Smooth muscle cell (in vitro differentiated cells): ENCODE measurements around the gene MTHFD2L. TPM values are rescaled to one million over a fixed set of nuclear protein-coding genes. Genes with fewer than 3 reads are reported as not detected.

ENCODE experiments used
- DNase-seq: peaks from one replicate; lab custom pipeline; 2025; ENCODE audit not compliant: unreplicated experiment; lab: John Stamatoyannopoulos, UW
- H2AFZ ChIP-seq: fragments of 200-600 bp; sonication (generic); 2 replicates; pipeline ENCODE4 v1.6.0; 2016; ENCODE audit warnings: antibody characterized with exemption, low read depth, mild to moderate bottlenecking
- H3F3A ChIP-seq: fragments of 200-600 bp; sonication (generic); 2 replicates; pipeline ENCODE4 v1.6.0; 2017; ENCODE audit warnings: antibody characterized with exemption, low read depth
- H3K27ac ChIP-seq: fragments of 200-600 bp; sonication (generic); 2 replicates; pipeline ENCODE4 v1.5.1; 2016; ENCODE audit warnings: low read depth, mild to moderate bottlenecking
- H3K27me3 ChIP-seq: fragments of 200-600 bp; sonication (generic); 2 replicates; pipeline ENCODE4 v1.6.1; 2016; ENCODE audit warnings: low read depth, mild to moderate bottlenecking
- H3K36me3 ChIP-seq: fragments of 200-600 bp; sonication (generic); 2 replicates; pipeline ENCODE4 v1.5.1; 2016; ENCODE audit warnings: low read depth
- H3K4me1 ChIP-seq: fragments of 200-600 bp; sonication (generic); 2 replicates; pipeline ENCODE4 v1.5.1; 2016; ENCODE audit warnings: low read depth
- H3K4me2 ChIP-seq: fragments of 200-600 bp; sonication (generic); 2 replicates; pipeline ENCODE4 v1.6.0; 2016; ENCODE audit warnings: mild to moderate bottlenecking
- H3K4me3 ChIP-seq: fragments of 200-600 bp; sonication (generic); 2 replicates; pipeline ENCODE4 v1.5.1; 2016; ENCODE audit warnings: mild to moderate bottlenecking
- H3K79me2 ChIP-seq: fragments of 200-600 bp; sonication (generic); 2 replicates; pipeline ENCODE4 v1.6.0; 2016; ENCODE audit warnings: low read depth, mild to moderate bottlenecking
- H3K9ac ChIP-seq: fragments of 200-600 bp; sonication (generic); 2 replicates; pipeline ENCODE4 v1.6.0; 2016; ENCODE audit warnings: low read depth
- H3K9me3 ChIP-seq: fragments of 200-600 bp; sonication (generic); replicated peaks from 2 replicates; pipeline ENCODE4 v1.5.1; 2016; ENCODE audit warnings: low read depth
- H4K20me1 ChIP-seq: fragments of 200-600 bp; sonication (generic); 2 replicates; pipeline ENCODE4 v1.6.0; 2016; ENCODE audit warnings: low read depth
- WGBS: methylation state at CpG from one replicate; pipeline ENCODE4 v1.1.7; 2016; ENCODE audit warnings: low lambda C conversion rate; 5-methylcytosine and 5-hydroxymethylcytosine counted together
- polyA plus RNA-seq: library from polyadenylated mRNA; unstranded; fragments of >200 nt; fragmentation: Nextera tagmentation; extraction: Ambion mirVana; gene quantifications from 2 replicates; pipeline ENCODE4 v1.2.1, GENCODE V29; 2016
- total RNA-seq: library from RNA; depleted of rRNA; stranded (reverse); fragments of >200 nt; gene quantifications from 2 replicates; pipeline ENCODE4 v1.2.3, GENCODE V29; 2014
- TF ChIP-seq, protein P1 (sequence below): fragments of 200-600 bp; sonication (generic); IDR thresholded peaks from 2 replicates; pipeline ENCODE4 v1.5.1; 2017; ENCODE audit warnings: borderline replicate concordance, mild to moderate bottlenecking, antibody characterized with exemption; ENCODE audit not compliant: insufficient read depth, poor library complexity, severe bottlenecking

Gene MTHFD2L
- total and polyA plus RNA-seq, 2 experiments from 2014 or later, result 4.9 to 6.6 TPM

DNA sequence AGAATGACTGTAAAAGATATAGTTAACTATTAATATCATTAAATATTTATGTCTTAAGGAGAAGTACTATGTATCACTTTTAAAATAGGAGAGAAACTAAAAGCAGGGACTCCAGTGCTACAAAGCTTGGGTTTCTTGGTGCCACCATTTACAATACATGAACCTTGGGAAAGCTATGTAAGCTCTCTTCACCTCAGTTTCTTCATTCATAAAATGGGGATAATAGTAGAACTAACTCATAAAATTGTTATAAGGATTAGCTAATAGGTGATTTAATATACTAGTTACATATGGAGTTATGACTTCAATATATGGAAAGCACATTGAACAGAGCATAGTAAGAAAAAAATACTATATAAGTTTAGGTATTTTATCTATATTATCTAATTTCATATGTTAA lies 174.0 kb downstream of the MTHFD2L start:
- no peak overlapping the region for H2AFZ ChIP-seq
- H3K36me3 ChIP-seq, result no peaks in the 10 kb centered on the region
- H3K4me2 ChIP-seq, result no peak overlapping the region
- no peaks in the 10 kb centered on the region for H3K27me3 ChIP-seq
- H3K9ac ChIP-seq, result no peak overlapping the region
- H3K9me3 ChIP-seq, result no peaks in the 10 kb centered on the region
- H3K4me3 ChIP-seq, result no peak overlapping the region
- no peaks in the 10 kb centered on the region for H3K79me2 ChIP-seq
- H3K4me1 ChIP-seq, result no peaks in the 10 kb centered on the region
- TF ChIP-seq, protein P1, sequence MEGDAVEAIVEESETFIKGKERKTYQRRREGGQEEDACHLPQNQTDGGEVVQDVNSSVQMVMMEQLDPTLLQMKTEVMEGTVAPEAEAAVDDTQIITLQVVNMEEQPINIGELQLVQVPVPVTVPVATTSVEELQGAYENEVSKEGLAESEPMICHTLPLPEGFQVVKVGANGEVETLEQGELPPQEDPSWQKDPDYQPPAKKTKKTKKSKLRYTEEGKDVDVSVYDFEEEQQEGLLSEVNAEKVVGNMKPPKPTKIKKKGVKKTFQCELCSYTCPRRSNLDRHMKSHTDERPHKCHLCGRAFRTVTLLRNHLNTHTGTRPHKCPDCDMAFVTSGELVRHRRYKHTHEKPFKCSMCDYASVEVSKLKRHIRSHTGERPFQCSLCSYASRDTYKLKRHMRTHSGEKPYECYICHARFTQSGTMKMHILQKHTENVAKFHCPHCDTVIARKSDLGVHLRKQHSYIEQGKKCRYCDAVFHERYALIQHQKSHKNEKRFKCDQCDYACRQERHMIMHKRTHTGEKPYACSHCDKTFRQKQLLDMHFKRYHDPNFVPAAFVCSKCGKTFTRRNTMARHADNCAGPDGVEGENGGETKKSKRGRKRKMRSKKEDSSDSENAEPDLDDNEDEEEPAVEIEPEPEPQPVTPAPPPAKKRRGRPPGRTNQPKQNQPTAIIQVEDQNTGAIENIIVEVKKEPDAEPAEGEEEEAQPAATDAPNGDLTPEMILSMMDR, result no peak
- H3K27ac ChIP-seq, result no peak overlapping the region
- no peaks in the 10 kb centered on the region for H4K20me1 ChIP-seq
- no peaks in the 10 kb centered on the region for H3F3A ChIP-seq
- DNase-seq, result no peak

DNA sequence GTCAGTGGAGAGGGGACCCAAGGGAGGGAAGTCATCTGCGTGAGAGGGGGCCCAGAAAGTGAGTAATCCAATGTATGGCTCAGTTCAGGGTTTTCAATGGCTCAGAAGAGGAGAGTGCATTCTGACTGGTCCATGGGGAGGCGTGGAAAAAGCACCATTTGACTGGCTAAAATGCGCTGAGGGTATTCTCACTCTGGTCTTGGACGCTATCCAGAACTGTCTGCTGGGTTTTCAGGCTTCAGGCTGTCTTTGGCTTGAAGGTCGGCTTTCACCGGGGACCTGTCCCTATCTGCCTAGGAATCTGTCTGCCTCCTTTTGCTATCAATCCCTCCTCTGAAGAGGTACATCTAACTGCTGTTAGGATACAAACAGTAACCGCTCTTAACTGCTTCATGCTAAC lies 176.7 kb downstream of the MTHFD2L start:
- H3K27ac ChIP-seq, result no peak overlapping the region
- H3K36me3 ChIP-seq, result no peaks in the 10 kb centered on the region
- H4K20me1 ChIP-seq, result no peaks in the 10 kb centered on the region
- H3K9me3 ChIP-seq, result no peaks in the 10 kb centered on the region
- H3K4me1 ChIP-seq, result no peaks in the 10 kb centered on the region
- no peaks in the 10 kb centered on the region for H3F3A ChIP-seq
- no peak overlapping the region for H3K4me2 ChIP-seq
- no peak overlapping the region for H2AFZ ChIP-seq
- DNase-seq, result no peak
- 72% methylated on average over 7 of the region's 7 CpGs for WGBS
- H3K9ac ChIP-seq, result no peak overlapping the region
- no peaks in the 10 kb centered on the region for H3K27me3 ChIP-seq
- H3K79me2 ChIP-seq, result no peaks in the 10 kb centered on the region
- no peak overlapping the region for H3K4me3 ChIP-seq
- TF ChIP-seq, protein P1, result no peak

DNA sequence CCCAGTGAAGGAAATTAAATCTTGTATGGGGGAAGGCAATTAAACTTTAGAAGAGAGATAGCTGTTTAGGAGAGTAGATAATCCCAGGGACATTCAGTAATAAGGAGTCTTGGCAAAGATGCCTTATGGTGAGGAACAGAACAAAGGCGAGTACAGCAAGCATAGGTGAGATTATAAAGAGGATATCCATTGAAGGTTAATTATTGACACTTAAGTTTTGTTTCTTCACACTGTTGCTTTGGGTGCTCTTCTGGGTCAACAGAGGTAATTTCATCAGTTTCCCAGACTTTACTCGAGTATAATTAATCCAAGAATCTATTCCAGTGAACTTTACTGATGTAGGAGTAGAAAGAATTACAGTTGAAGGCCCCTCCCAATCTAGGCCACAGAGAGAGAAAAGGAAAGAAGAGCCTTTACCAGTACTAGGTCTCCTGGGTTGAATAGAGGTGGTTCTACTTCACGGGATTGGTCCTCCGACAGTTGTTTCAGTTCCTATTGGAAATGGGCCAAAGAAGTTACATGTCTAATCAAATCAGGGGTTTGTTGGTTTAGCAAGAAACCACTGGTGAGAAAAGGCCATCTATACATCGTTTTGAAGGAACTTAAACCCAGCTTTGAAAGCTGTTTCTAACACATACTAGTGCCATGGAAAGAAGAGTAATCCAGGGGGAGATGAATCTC lies 177.6 kb downstream of the MTHFD2L start:
- Histone ChIP-seq H3K9me3 (no peaks in the 10 kb centered on the region), H3K4me3 (no peak overlapping the region), H3K36me3 (no peaks in the 10 kb centered on the region), H4K20me1 (no peaks in the 10 kb centered on the region), H3K27me3 (no peaks in the 10 kb centered on the region), H3F3A (no peaks in the 10 kb centered on the region), H3K9ac (no peak overlapping the region), H3K4me1 (no peaks in the 10 kb centered on the region), H2AFZ (no peak overlapping the region), H3K79me2 (no peaks in the 10 kb centered on the region), H3K27ac (no peak overlapping the region), H3K4me2 (no peak overlapping the region)
- DNase-seq, result no peak
- 82% methylated on average over 5 of the region's 5 CpGs for WGBS
- TF ChIP-seq, protein P1, result no peak

DNA sequence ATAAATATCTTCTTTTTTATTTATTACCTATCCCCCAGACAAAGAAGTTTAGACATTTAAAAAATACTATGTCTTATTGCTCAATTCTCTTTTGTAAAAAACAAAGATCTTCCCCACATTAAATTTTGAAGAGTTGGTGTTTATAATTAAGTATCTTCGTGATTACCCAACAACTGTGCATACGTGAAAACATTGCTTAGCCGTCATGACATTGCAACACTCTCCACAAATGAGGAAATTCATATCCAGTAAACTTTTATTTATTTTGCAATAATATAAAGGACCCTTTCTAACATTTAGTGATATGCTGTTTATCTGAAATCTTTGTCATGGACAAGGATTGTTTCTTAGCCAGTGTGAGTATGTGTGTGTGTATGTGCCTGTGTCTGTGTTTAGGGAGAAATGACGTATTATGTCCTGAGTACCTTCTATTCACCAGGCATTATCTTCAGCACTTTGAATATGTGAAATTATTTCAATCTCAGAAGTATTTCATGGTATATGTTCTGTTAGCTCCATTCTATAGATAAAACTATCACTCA lies 180.9 kb downstream of the MTHFD2L start:
- H3K4me2 ChIP-seq, result no peak overlapping the region
- no peaks in the 10 kb centered on the region for H3K9me3 ChIP-seq
- no peak for DNase-seq
- H3F3A ChIP-seq, result no peaks in the 10 kb centered on the region
- no peak overlapping the region for H3K4me3 ChIP-seq
- no peaks in the 10 kb centered on the region for H3K27me3 ChIP-seq
- H4K20me1 ChIP-seq, result no peaks in the 10 kb centered on the region
- H3K9ac ChIP-seq, result no peak overlapping the region
- TF ChIP-seq, protein P1, result no peak
- H3K27ac ChIP-seq, result no peak overlapping the region
- no peaks in the 10 kb centered on the region for H3K4me1 ChIP-seq
- H2AFZ ChIP-seq, result no peak overlapping the region
- 89% methylated on average over 4 of the region's 4 CpGs for WGBS
- no peaks in the 10 kb centered on the region for H3K36me3 ChIP-seq
- no peaks in the 10 kb centered on the region for H3K79me2 ChIP-seq
